GM12874 (cell line): ENCODE data around the gene DCUN1D2.

Experiments
- CTCF ChIP-seq: IDR thresholded peaks from 2 replicates; pipeline ENCODE4 v1.5.1; 2011; ENCODE audit warnings: low read depth, mild to moderate bottlenecking, control low read depth, low read length, moderate library complexity; ENCODE audit not compliant: insufficient read depth

The DCUN1D2 gene

GRCh38 chr13:113535381-113535781 is 44.9 kb upstream of the DCUN1D2 start:
- TF ChIP-seq CTCF: no peak

- TF ChIP-seq CTCF: no peak
Observed at GRCh38 chr13:113534236-113534860, 43.8 kb upstream of the DCUN1D2 start.

- no peak for TF ChIP-seq CTCF
Observed at GRCh38 chr13:113533161-113533840, 42.8 kb upstream of the DCUN1D2 start.

GRCh38 chr13:113532156-113532806 is 41.8 kb upstream of the DCUN1D2 start:
- TF ChIP-seq CTCF: no peak

GRCh38 chr13:113531041-113531873 is 40.7 kb upstream of the DCUN1D2 start:
- TF ChIP-seq CTCF: no peak

GRCh38 chr13:113528813-113529180 is 38.3 kb upstream of the DCUN1D2 start:
- TF ChIP-seq CTCF: no peak
